Astrocyte (in vitro differentiated cells and primary cell): ENCODE data around the gene ZSWIM3.

ENCODE experiments used
- CTCF ChIP-seq: IDR thresholded peaks from 2 replicates; pipeline ENCODE4 v1.5.1; 2011; ENCODE audit warnings: low read depth, mild to moderate bottlenecking, inconsistent platforms, low read length, moderate library complexity; ENCODE audit not compliant: insufficient read depth
- EZH2 ChIP-seq: IDR thresholded peaks from 2 replicates; pipeline ENCODE4 v1.6.1; 2012; ENCODE audit warnings: mild to moderate bottlenecking, low read length, inconsistent platforms; ENCODE audit not compliant: insufficient read depth

- no peak for TF ChIP-seq CTCF
- TF ChIP-seq EZH2, result no peak
These were observed 5.1 kb upstream of the ZSWIM3 start for GRCh38 chr20:45852326-45852725.
